HG03095 (cell line): ENCODE measurements around the gene ANAPC5.
"Not testable (repeated sequence)": the region's sequence is repeated elsewhere in the genome, so short reads cannot be mapped to it uniquely, and the experiment has no call there.

Experiments
- ATAC-seq: cut with Tn5 transposase; IDR thresholded peaks from one replicate; pipeline ENCODE4 v1.9.1; 2021; ENCODE audit warnings: moderate library complexity; ENCODE audit not compliant: unreplicated experiment

The ANAPC5 gene

GRCh38 chr12:121287267-121287954, 64.8 kb downstream of the ANAPC5 start:
- ATAC-seq: no peak

GRCh38 chr12:121285856-121286255, 66.4 kb downstream of the ANAPC5 start:
- ATAC-seq: no peak

- no peak for ATAC-seq
These were observed 67.4 kb downstream of the ANAPC5 start for GRCh38 chr12:121284551-121285390.

- no peak for ATAC-seq
These were observed 68.4 kb downstream of the ANAPC5 start for GRCh38 chr12:121283841-121284240.

- no peak for ATAC-seq
These were observed 68.8 kb downstream of the ANAPC5 start for GRCh38 chr12:121283388-121283787.

GRCh38 chr12:121282910-121283309, 69.3 kb downstream of the ANAPC5 start:
- not testable (repeated sequence) for ATAC-seq

GRCh38 chr12:121282072-121282742, 70.0 kb downstream of the ANAPC5 start:
- no peak for ATAC-seq

GRCh38 chr12:121281116-121281515, 71.1 kb downstream of the ANAPC5 start:
- ATAC-seq: not testable (repeated sequence)

GRCh38 chr12:121280531-121280930, 71.7 kb downstream of the ANAPC5 start:
- not testable (repeated sequence) for ATAC-seq

- no peak for ATAC-seq
These were observed 72.7 kb downstream of the ANAPC5 start for GRCh38 chr12:121279507-121279915.

- no peak for ATAC-seq
These were observed 73.2 kb downstream of the ANAPC5 start for GRCh38 chr12:121279071-121279375.

GRCh38 chr12:121278169-121279070, 73.8 kb downstream of the ANAPC5 start:
- ATAC-seq: no peak

- ATAC-seq: no peak
These were observed 74.8 kb downstream of the ANAPC5 start for GRCh38 chr12:121277374-121277759.

- ATAC-seq: no peak
These were observed 78.0 kb downstream of the ANAPC5 start for GRCh38 chr12:121274036-121274763.

- ATAC-seq: no peak
These were observed 78.8 kb downstream of the ANAPC5 start for GRCh38 chr12:121273364-121273896.

GRCh38 chr12:121267822-121268221, 84.4 kb downstream of the ANAPC5 start:
- no peak for ATAC-seq

- ATAC-seq: no peak
These were observed 87.2 kb downstream of the ANAPC5 start for GRCh38 chr12:121264951-121265515.

- ATAC-seq: no peak
These were observed 88.1 kb downstream of the ANAPC5 start for GRCh38 chr12:121264135-121264534.

GRCh38 chr12:121263206-121263935, 88.8 kb downstream of the ANAPC5 start:
- ATAC-seq: no peak
